ENCODE measurements around the gene RS1.

Gene RS1

DNA sequence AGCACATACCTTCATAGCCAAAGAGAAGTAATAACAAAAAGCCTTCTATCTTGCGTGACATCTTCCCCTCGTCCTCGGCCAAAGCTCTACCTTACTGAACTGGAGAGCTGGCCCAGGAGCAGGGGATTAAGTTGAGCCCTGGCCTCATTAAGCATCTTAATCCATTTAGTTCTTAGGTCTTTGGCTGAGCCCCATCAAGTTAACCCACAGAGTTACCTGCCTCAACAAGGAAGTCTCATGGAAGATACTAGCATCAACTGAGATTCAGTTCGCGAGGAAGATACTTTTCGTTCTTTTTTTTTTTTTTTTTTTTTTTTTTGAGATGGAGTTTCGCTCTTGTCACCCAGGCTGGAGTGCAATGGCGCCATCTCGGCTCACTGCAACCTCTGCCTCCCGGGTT, at the start of gene RS1:
TSS of gene RS1 (minus strand) at position 101 of the 400 bp plus-strand sequence. CDS start at position 61, 40 bp downstream.
- DNase-seq: no peak

DNA sequence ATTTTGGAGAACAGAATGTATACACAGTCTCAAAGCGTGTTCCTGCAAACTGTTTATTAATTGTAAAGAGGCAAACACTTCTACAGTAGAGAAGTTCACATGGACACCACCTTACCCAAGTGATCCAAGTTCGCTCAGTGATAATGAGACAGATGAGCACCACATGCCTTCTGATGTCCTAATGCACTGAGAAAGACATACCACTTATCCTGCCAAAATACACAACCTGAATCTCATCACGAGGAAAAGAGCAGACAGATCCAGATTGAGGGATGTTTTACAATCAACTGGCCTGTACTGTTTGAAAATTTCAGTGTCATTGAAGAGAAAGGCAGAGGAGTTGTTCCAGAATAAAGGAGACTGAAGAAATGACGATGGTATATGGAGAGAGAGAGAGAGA, 47.9 kb upstream of the RS1 start:
- no peak for DNase-seq

DNA sequence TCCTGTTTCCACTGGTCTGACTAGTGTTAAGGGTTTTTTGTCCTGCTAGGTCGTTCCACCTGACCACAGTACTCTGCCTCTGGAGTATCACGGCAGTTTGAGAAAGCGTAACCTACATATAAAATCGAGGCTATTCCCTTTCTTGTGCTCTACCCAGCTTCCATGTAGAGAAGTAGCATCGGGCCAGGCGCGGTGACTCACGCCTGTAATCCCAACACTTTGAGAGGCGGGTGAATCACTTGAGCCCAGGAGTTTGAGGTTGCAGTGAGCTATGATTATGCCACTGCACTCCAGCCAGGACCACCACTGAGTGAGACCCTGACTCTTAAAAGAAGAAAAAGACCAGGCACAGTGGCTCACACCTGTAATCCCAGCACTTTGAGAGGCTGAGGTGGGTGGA, 43.0 kb upstream of the RS1 start:
- DNase-seq: no peak

DNA sequence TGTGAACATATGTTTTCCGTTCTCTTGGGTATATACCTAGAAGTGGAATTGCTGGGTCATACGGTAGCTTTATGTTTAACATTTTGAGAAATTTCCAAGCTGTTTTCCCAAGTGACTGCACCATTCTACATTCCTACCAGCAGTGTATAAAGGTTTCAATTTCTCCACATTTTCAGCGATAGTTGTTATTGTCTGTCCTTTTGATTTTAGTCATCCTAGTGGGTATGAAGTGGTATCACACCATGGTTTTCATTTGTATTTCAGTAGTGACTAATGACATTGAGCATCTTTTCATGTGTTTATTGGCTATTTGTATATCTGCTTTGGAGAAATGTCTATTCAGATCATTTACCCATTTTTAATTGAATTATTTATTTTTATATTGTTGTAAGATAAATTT, 37.9 kb upstream of the RS1 start:
- DNase-seq: no peak

DNA sequence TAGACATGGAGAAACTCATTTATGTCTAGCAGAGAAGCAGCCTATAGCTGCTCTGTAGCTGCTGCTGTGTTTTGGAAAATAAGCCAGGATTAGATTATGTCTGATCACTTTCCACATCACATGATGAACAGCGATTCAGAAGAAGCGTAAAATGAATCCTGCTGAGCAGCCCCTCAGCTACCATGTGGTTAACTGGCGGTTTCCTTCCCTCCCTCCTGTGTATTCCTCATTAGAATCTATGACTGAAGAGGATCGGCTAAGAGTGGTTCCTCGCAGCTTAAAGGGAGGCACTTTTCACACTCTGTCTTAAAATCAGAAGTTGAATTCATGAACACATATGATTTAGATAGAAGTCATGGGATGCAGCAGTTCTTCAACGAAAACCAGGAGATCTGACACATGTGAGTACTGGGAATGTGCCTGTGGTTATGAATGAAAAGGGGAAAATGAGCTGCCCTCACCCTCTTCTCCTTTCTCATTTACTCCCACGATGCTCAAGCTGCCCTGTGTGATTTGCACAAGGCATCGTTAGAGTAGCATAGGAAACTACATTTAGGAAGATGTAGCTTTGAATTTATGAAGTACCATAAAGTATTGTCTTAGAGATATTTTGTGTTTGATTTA, 35.6 kb upstream of the RS1 start, which contains the start of gene PPEF1:
TSS of gene PPEF1 (plus strand) at position 220 of the 624 bp plus-strand sequence. CDS start at position 356, 136 bp downstream.
- DNase-seq: no peak

DNA sequence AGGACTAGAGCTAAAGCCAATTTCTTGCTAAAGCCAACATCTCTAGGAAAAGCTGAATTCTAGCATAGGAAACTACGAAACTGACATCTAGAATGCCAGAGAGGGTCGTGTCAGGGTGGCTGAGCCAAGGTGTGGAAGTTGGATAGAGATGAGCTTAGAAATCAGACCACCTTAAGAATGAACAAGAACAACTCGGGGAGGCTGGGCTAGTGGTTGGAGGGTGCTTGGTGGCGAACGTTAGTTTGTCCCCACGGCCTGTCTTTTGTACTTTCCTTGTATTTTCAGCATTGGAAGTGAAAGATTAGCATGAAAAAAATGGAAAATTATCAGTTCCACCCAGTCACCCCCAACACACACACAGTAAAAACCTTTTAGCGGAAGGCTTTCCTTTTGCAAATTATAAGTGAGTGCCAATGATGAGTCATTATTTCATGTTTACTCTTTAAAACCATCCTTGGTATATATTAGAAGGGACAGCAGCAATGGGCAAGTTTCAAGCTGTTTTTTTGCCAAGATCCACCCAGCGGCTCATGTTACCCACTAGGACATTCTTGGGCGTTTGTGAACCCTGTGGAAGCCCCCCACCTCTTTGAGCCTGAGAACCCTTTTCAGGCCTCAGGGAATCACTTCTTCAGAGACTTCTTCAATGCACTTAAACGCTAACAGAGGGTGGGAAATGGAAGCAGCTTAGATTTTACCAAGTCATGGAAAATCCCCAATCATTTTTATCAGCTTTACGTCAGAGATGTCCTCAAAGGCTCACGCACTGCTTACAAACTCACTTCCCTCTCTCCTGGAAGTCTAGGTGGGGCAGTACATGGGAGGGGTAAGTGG, 30.7 kb upstream of the RS1 start:
- DNase-seq: no peak

DNA sequence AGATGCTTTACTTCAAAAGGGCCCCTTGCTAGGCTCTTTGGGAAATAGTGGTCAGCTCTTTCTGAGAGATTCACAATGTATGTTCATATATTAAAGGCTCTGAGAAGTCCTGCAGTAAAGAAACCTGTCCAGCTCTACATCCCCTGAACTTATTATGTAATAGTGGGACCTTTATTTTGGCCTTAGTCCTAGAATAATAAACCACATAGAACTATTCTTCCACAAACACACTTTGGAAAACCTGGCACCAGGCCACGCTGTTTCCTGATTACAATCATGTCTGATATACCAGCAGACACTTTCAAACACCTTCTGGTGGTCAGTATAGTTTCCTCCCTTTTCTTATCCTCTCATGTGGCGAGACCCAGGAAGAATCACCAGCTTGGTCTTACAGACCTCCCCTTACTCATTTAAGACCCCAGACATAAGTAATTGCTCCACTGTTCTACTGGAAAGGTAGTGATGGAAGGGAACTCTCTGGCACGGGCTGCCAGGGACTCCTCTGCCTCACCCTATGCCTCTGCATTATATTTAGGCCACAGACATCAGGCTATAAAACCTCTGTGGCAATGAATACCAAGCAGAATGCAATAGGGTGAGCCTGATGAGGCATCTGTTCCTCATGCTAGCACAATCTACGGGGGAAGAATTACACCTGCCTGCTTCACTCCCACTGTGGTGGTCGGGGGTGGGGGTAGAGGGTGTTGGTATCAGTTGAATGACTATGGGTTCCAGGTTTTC, 29.9 kb upstream of the RS1 start:
- no peak for DNase-seq

DNA sequence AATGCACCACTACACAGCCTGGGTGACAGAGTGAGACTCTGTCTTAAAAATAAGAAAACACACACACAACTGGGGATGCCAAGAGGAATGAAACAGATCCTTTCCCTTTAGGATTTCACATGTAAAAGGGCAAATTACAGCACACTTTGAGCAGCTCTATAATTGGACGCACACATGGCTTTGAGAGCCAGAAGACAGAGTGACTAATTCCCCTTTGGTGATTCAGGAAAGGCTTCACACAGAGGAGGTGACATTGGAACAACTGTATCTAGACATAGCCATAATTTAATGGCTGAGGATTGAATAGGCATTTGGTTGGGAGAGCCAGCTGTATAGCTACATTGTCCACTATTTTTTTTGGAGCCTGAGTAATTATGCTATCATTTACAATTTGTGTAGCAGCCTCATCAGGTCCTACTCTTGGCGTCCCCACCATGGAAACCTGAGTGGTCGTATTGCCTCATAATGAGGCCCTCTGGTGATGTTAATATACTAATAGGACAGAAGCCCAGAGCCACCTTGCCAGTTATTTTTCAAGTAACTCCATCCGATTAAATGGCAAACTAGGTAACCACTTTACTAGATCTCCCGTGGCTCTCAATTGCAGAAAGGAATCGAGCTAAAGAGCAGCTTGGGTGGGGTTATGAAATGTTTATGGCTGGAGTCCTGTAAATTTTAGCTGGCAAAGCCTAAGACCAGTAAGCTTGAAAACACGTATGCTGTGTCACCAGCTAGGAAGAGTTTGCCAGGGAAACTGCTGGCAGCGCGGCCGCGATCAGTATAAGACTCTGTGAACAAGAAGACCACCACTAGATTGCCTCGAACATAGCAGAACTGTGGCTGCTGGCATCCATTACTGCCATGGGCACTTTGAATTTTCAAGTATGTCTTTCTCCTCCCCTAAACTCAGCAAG, 27.1 kb upstream of the RS1 start:
- DNase-seq: no peak

DNA sequence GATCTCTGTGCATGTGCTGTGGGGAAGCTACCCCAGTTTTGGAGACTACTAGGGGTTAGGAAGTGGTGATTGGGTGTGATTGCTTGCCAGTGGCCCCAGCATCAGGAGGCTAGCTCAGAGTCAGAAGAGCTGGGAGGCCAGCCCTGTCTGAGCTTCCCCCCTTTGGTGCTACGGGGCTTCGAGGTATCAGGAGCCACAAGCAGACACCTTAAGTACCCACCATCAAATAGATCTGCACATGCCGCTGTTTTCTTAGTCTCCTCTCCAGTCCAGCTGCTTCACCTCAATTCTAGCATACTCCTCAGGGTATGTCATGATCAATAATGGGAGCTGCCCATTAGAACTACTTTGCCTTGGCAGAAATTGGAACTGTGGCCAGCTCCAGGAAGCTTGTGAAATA, 24.7 kb upstream of the RS1 start:
- no peak for DNase-seq

DNA sequence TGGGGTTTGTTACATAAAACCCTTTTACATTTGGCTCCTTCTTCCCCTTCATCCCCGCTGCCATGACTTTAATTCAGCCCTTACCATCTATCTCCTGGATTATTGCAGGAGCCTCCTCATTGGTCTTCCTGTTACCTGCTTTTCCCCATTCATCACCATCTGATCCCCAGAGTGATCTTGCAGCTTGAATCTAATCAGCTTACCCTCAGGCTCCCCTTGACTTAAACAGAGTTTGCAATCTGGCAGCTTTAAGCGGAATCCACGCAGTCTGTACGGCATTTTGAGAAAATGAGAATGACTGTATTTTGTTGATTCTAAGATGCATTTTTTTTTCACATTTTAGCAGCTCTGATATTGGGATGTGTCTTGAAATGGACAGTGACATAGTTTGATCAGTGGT, 20.6 kb upstream of the RS1 start:
- no peak for DNase-seq

DNA sequence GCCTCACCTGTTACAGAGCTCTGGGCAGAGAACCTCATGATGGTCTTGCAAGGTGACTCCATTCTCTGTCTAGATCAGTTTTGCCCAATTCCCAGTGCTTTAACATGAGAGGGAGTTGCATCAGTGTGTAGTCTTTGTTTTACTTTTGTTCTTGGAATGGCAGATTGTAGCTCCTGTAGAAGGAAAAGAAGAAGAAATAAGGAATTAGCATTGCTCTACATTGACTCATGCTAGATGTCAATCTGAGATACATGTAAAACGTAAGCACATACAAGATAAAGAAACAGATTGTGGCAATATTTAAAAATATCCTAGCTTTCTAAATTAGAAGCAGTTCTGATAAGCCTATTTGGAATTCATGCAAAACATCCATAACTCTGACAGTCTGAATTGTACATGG, 19.5 kb upstream of the RS1 start:
- no peak for DNase-seq

DNA sequence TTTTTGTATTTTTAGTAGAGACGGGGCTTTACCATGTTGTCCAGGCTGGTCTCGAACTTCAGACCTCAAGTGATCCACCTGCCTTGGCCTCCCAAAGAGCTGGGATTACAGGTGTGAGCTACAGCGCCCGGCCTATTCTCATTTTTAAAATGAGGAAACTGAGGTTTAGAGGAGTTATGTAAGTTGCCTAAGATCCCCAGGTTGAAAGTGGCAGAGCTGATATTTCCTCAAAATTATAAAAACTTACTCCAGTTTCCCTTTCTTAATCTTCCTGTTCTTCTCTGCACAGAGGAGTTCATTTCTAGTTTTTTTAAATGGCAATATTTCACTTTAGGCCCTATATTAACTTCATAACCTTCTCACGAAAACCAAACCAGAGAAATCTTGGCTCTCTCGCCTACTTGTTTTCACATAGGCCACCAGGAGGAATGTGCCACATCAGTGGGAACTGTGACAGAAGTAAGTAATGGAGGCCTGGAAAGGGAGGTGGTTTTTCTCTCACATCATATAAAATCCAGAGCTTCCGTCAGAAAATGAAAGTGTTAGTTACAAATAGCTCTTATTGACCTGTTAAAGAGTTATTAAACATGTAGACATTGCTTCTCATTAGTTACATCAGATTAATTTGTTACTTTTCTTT, 16.1 kb upstream of the RS1 start:
- no peak for DNase-seq

DNA sequence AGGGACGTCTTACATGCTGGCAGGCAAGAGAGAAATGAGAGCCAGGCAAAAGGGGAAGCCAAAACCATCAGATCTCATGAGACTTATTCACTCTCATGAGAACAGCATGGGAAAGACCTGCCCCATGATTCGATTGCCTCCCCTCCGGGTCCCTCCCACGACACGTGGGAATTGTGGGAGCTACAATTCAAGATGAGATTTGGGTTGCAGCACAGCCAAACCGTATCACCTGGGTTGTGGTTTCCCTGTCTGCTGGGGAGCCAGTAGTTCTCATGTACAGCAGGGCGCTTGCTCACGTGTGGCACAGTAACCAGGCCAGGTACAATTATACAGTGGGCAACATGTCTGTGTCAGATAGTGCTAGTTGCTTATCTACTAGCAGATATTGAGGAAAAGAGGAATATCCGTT, 11.1 kb upstream of the RS1 start:
- no peak for DNase-seq

DNA sequence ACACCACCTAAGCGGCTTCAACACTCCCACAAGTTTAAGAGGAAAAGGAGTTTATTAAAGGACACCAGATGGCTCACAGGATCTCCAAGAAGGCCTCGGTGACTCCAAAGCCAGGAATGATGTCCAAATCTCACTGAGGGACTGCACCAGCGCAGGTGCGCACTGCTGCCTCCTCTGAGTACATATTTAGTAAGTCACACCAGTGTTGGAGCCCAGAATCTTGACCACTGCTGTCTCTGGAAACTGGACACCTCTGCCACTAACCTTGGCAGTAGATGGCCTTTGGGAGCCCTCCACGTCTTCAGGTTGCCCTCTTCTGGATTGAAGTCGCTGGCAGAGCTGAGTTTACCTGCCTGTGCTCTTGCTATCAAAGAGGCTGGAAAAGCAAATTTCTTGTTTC, 10.1 kb upstream of the RS1 start:
- DNase-seq: no peak

DNA sequence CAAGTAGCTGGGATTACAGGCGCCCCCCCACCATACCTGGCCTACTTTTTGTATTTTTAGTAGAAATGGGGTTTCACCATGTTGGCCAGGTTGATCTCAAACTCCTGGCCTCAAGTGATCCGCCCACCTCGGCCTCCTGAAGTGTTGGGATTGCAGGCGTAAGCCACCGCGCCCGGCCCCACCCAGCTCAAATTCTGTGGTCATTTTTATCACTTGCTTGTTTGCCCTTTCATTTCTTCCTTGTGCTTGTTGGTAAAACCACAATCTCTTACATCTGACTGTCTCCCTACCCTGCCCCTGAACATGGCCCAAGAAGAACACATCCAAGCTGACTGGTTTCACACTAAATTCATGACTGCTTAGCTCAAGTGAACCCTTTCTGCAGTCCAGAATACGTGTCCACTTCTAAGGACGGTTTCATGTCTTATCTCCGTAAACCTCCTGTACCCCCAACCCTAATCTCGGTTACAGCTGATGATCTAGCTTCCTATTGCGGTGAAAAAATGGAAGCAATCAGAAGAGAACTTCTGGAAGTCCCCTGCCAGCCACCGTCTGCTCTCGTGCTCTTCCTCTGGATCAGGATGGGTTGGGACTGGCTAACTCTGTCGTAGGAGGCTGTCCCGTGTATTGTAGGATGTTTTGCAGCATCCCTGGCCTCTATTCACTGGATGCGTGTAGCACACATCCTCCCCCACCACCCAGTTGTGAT, 5.4 kb upstream of the RS1 start:
- DNase-seq: no peak

DNA sequence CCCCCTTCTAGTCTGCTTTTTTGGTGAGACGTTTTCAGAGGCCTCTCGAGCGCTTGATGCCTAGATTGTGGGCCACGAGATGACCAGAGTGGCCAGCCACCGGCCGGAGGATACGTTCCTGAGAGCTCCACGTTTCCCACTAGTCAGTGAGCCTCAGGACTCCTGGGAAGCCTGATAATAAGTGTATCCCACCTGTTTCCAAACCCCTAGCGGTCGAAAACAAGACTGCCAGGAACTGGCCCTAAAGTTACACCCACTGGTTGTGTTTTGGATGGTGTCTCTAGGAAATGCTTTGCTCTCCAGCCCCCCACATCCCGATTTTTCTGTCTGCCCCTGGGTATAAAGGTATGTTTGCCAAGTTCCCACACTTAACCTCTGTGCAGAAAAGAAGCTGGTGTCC, 4.6 kb upstream of the RS1 start:
- no peak for DNase-seq

DNA sequence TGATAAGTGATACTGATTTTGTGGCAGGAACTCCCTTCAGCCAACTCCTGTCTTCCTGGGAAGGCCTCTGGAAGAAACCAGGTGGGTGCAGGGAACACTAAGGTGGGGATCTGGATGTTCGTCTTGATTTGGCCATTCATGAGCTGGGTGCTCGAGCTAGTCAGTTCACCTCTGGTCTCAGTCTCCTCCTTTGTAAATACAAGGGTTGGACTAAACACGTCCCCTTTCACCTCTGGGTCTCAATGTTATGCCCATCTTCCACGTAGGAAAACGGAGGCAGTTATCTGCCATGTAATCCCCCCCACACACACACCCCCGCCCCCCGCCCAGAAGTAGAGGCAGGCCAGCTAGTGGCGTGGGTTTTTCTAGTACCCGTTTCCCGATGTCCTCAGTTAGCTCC, 4.1 kb upstream of the RS1 start:
- no peak for DNase-seq

DNA sequence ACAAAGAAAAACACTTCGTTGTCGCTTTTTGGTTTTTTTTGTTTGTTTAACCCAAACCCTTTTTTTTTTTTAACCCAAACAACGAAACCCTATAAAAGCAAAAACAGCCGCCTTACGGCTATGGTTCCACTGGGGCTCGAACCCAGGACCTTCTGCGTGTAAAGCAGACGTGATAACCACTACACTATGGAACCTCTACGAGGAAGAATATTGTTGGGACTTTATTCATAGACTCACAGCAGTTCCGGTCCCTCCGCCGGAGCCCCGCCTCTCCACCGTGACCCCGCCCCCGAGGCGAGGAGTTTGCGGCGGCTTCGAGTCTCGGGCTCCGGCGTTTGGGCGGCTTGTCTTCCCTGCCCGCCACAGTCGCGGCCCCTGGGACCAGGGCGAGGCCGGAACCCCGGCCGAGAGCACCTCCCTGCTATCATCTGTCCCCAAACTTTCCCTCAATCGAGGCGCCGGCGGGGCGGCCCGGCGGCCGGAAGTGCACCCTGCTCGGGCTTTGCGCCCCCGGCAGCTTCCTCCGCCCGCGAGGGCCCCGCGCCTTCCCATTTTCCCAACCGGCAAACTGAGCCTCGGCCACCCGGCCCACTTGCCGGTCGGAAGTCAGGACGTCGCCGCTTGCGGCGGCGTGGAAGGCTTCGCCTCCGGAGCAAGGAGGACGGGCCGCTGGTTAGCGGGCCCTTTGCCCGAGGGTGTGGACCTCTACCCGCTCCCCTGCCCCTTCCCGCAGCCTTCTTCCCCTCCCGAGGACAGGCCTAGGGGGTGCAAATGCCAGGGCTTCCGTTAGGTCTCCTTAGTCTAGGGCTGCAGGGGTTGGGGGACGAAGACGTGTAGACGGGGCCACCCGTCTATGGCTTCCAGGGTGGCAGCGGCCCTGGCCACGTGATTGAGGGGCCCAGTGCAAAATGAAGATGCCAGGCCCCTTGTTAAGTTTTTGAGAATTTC, 3.2 kb upstream of the RS1 start:
- DNase-seq: peak; percentile 74

DNA sequence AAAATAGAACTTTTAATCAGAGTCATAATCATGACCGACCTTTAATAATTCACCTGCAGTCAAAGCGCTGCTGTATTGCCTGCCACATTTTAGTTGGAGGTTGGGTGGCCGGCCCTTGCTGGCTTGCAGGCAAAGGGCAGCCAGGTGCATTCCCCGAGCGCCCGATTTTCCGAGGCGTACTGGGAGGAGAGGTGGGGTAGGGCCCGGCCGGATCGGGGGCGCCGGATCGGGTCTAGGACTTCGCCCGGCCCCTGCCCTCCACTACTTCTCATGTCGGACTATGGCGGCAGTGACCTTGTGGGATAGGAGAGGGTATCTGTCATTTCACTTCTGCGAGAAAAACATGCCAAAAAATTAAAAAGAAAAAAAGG, 2.5 kb upstream of the RS1 start:
- DNase-seq: peak; percentile 74

DNA sequence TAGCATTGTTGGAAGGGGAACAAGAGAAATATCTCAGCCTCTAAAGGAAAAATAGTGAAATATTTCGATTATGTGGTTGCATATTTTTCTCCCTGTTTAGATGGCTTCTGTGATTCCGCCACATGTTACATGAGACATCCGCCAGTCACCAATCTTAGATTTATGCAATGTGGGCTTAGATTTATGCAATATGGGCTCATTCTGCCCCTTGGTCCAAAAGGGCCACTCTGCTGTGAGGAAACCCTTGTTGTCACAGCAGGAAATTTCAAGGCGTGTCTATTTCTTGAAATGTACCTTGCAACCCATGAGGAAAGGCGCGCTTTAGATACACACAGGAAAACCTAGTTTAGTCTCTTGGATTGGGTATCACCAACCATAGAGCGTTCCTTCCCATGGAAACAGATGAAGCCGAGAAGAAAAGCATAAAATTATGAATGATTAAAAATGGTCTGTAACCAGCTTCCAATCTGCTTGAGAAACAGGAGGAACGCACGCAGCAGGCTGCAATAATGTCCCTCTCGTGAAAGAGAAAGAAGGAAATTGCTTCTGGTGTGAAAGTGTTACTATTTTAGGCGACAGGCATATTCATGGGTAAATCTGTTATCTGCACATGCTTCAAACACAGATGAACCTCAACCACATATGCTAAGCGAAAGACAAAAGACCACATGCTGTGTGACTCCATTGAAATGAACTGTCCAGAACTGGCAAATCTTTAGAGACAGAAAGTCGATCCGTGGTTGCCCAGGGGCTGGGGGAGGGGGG, 3.7 kb downstream of the RS1 start:
- DNase-seq: no peak

All from NCI-H1105 treated with DMSO at 0.1 percent for 48 hours (cell line).